GM12878 (cell line): ENCODE results near the gene NEK10. TPM values are rescaled to one million over a fixed set of nuclear protein-coding genes. Genes with fewer than 3 reads are reported as not detected.

ENCODE experiments used
- ATAC-seq: fragments of 200-7000 bp; cut with Tn5 transposase; 3 replicates; pipeline ENCODE4 v1.9.1; 2020; ENCODE audit warnings: mild to moderate bottlenecking, moderate library complexity
- BruUV-seq: library from RNA; stranded (reverse); fragments of 400-500 nt; replicated peaks from 2 replicates; lab custom pipeline; 2021; lab: Mats Ljungman, UMichigan
- CTCF ChIA-PET: fragments of 300-600 bp; sonication (Branson Sonifier 250); formaldehyde crosslinking; extraction: SDS; loops from one replicate; lab custom pipeline; 2021; ENCODE audit warnings: inconsistent platforms; lab: Yijun Ruan, JAX
- POLR2A ChIA-PET: fragments of 350-600 bp; formaldehyde crosslinking; extraction: SDS; loops from one replicate; lab custom pipeline; 2021; ENCODE audit warnings: inconsistent platforms; lab: Charles Lee
- RAD21 ChIA-PET: fragments of 300-600 bp; sonication (Branson Sonifier 250); formaldehyde crosslinking; loops from one replicate; lab custom pipeline; 2023; ENCODE audit warnings: antibody characterized with exemption; ENCODE audit not compliant: unreplicated experiment; lab: Charles Lee
- SMC1A ChIA-PET: fragments of 300-600 bp; sonication (Branson Sonifier 250); formaldehyde crosslinking; loops from one replicate; lab custom pipeline; 2023; ENCODE audit not compliant: unreplicated experiment, uncharacterized antibody; lab: Charles Lee
- DNase-seq: peaks from one replicate; pipeline ENCODE4 v3.0.0-alpha.2; 2011; ENCODE audit warnings: low read depth, low spot score
- FAIRE-seq: peaks from 3 replicates; lab custom pipeline; 2011; peaks lifted over from hg19 to GRCh38; lab: Jason Lieb, UNC
- H2AFZ ChIP-seq: 2 replicates; pipeline ENCODE4 v1.6.0; 2011; ENCODE audit warnings: low read depth, low read length, control low read depth; ENCODE audit not compliant: control insufficient read depth
- H3K27ac ChIP-seq: 2 replicates; pipeline ENCODE4 v1.5.1; 2011; ENCODE audit warnings: control low read depth; ENCODE audit not compliant: control insufficient read depth, insufficient read depth
- H3K27me3 ChIP-seq, 2 experiments: replicated peaks in 1 of 2; 2 replicates each; pipeline versions ENCODE4 v1.6.0 to v1.6.1; 2011; ENCODE audit warnings: low read length in 1 of 2; ENCODE audit not compliant: control insufficient read depth in 2 of 2, insufficient read depth in 2 of 2
- H3K36me3 ChIP-seq, 2 experiments: 2 replicates each; pipeline ENCODE4 v1.5.1; 2011; ENCODE audit warnings: low read length in 1 of 2; ENCODE audit not compliant: control insufficient read depth in 2 of 2, insufficient read depth in 2 of 2
- H3K4me1 ChIP-seq: 2 replicates; pipeline ENCODE4 v1.6.1; 2011; ENCODE audit warnings: mild to moderate bottlenecking, low read length, moderate library complexity, mixed read lengths; ENCODE audit not compliant: control insufficient read depth, insufficient read depth
- H3K4me2 ChIP-seq: 2 replicates; pipeline ENCODE4 v1.6.0; 2011; ENCODE audit warnings: control low read depth; ENCODE audit not compliant: control insufficient read depth, insufficient read depth
- H3K4me3 ChIP-seq: fragments of 200-600 bp; sonication (generic); 2 replicates; pipeline ENCODE4 v1.5.1; 2016
- H3K79me2 ChIP-seq: 2 replicates; pipeline ENCODE4 v1.6.0; 2011; ENCODE audit warnings: low read length; ENCODE audit not compliant: control insufficient read depth, insufficient read depth
- H3K9ac ChIP-seq: 2 replicates; pipeline ENCODE4 v1.8.0; 2011; ENCODE audit warnings: low read length, control low read depth, mixed read lengths; ENCODE audit not compliant: control insufficient read depth, insufficient read depth
- H3K9me3 ChIP-seq: replicated peaks from 3 replicates; pipeline ENCODE4 v1.5.1; 2011; ENCODE audit warnings: mild to moderate bottlenecking, low read length; ENCODE audit not compliant: control insufficient read depth, insufficient read depth
- H4K20me1 ChIP-seq: 2 replicates; pipeline ENCODE4 v1.6.0; 2011; ENCODE audit not compliant: control insufficient read depth, insufficient read depth
- ETV6 ChIP-seq, 2 experiments: fragments of 450-650 bp in 1 of 2; IDR thresholded peaks in 1 of 2; conservative IDR thresholded peaks in 1 of 2; 2 replicates each; pipeline ENCODE4 v1.6.1; 2014; ENCODE audit warnings: antibody characterized with exemption in 1 of 2, borderline replicate concordance in 1 of 2, low read depth in 1 of 2, mild to moderate bottlenecking in 1 of 2, moderate library complexity in 1 of 2
- IRF3 ChIP-seq: fragments of 450-650 bp; IDR thresholded peaks from 2 replicates; pipeline ENCODE4 v1.6.1; 2014; ENCODE audit warnings: mild to moderate bottlenecking
- PAX8 ChIP-seq: fragments of 450-650 bp; IDR thresholded peaks from 2 replicates; pipeline ENCODE4 v1.6.1; 2017; ENCODE audit warnings: mild to moderate bottlenecking, moderate library complexity
- STAT3 ChIP-seq: IDR thresholded peaks from 2 replicates; pipeline ENCODE4 v1.6.1; 2011; ENCODE audit warnings: low read depth, low read length, improper control_type of control experiment
- ZBED1 ChIP-seq: IDR thresholded peaks from 2 replicates; pipeline ENCODE4 v1.6.1; 2016; ENCODE audit warnings: borderline replicate concordance
- WGBS: methylation state at CpG from one replicate; pipeline ENCODE4 v1.1.6; 2016; ENCODE audit warnings: low lambda C conversion rate; ENCODE audit not compliant: insufficient replicate concordance, insufficient coverage; ENCODE audit errors: missing lambda C conversion rate; 5-methylcytosine and 5-hydroxymethylcytosine counted together
- in situ Hi-C: fragments of 300-500 bp; cut with MboI; formaldehyde crosslinking; loops from 9 replicates; pipeline ENCODE4 v1.14.3; 2018; ENCODE audit warnings: mixed read lengths
- intact Hi-C: fragments of 100-400 bp; cut with micrococcal nuclease; formaldehyde crosslinking; loops from one replicate; pipeline ENCODE4 v1.14.2; 2022; ENCODE audit not compliant: unreplicated experiment
- polyA plus RNA-seq, 11 experiments: library from polyadenylated mRNA; depleted of rRNA in 4 of 11; unstranded in 6 of 11; stranded (reverse) in 5 of 11; fragments of >200 nt; fragmentation: Nextera tagmentation in 4 of 11; fragmentation: Illumina TruSeq in 1 of 11; extraction: Ambion mirVana in 4 of 11; extraction: Trizol in 1 of 11; gene quantifications; 1 replicate in 1 of 11; 2 replicates in 10 of 11; pipeline versions ENCODE4 v1.2.1 to v1.2.3, GENCODE V29; 2011 to 2016; ENCODE audit warnings: inconsistent platforms in 2 of 11, missing spikeins in 2 of 11, low read depth in 1 of 11
- total RNA-seq, 4 experiments: library from RNA; depleted of rRNA in 3 of 4; stranded (reverse); fragments of >200 nt in 3 of 4; fragmentation: Illumina TruSeq in 1 of 4; extraction: Trizol in 1 of 4; gene quantifications; 2 replicates each; pipeline versions ENCODE4 v1.2.1 to v1.2.3, GENCODE V29; 2013 to 2021
- TF ChIP-seq, protein P1 (sequence below): fragments of 450-650 bp; formaldehyde crosslinking; IDR thresholded peaks from 2 replicates; pipeline ENCODE4 v1.4.0; 2022; ENCODE audit warnings: mild to moderate bottlenecking, moderate library complexity
- TF ChIP-seq, protein P2 (sequence below): fragments of 450-650 bp; IDR thresholded peaks from 2 replicates; pipeline ENCODE4 v1.6.1; 2017; ENCODE audit warnings: mild to moderate bottlenecking, moderate library complexity

NEK10 gene
- total and polyA plus RNA-seq, 10 of the 15 experiments (the other 5 are each of a cell fraction or from before 2014, with no cell fraction given), result 0.06 to 0.40 (median 0.16) TPM; not detected in 2

DNA sequence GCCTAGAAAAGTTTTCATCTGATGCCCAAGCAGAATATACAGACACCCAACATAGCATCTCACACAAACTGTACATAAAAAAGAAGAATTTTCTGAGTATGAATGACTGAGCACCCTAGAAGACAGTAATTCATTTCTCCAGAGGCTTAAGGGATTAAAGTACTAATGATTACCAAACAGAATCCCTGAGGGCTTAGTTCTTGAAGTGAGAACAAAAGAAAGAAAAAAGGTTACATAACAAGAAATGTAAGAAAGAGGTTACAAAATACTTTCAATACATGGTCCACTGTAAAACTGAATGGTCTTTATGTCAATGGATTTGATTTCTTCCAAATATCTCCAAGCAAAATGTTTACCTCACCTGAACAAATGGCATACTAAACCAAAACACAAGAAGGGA, 9.1 kb upstream of the NEK10 start:
- Histone ChIP-seq H3K27me3 (no peaks in the 10 kb centered on the region), H3K79me2 (no peaks in the 10 kb centered on the region), H3K9me3 (no peaks in the 10 kb centered on the region), H4K20me1 (no peaks in the 10 kb centered on the region), H3K27ac (no peak overlapping the region), H3K4me3 (no peak overlapping the region), H2AFZ (no peak overlapping the region), H3K4me2 (no peak overlapping the region), H3K36me3 (peaks cover 0 to 3% of the 10 kb centered on the region in 2 experiments; a peak in 2 of 4 replicates), H3K4me1 (no peaks in the 10 kb centered on the region), H3K9ac (no peak overlapping the region)
- CTCF ChIA-PET, result no interaction called here
- DNase-seq, result no peak
- intact Hi-C loops, result no loop called here
- RAD21 ChIA-PET, result no interaction called here
- FAIRE-seq, result no peak
- in situ Hi-C loops, result no loop called here
- SMC1A ChIA-PET, result interaction anchor here (1.0 kb wide), 1 partner anchor 20 kb away, joined by 4 read pairs; no protein-coding TSS in a partner anchor
- TF ChIP-seq STAT3 (no peak), ZBED1 (no peak)
- ATAC-seq, result no peak
- BruUV-seq, result no TSS peak
- POLR2A ChIA-PET, result interaction anchor here (0.6 to 1.0 kb wide), 2 partner anchors 16 to 25 kb away, joined by 3 to 4 read pairs; no protein-coding TSS in a partner anchor

- Histone ChIP-seq H3K4me2 (no peak overlapping the region), H3K9ac (no peak overlapping the region), H3K27ac (no peak overlapping the region), H2AFZ (no peak overlapping the region), H3K27me3 (no peaks in the 10 kb centered on the region), H3K4me1 (no peaks in the 10 kb centered on the region), H3K4me3 (no peak overlapping the region), H3K36me3 (no peaks in the 10 kb centered on the region; a peak in 2 of 4 replicates), H3K79me2 (no peaks in the 10 kb centered on the region), H4K20me1 (no peaks in the 10 kb centered on the region), H3K9me3 (no peaks in the 10 kb centered on the region)
- RAD21 ChIA-PET, result interaction anchor here (0.9 to 1.0 kb wide), 2 partner anchors 10 to 16 kb away, joined by 4 read pairs; no protein-coding TSS in a partner anchor
- in situ Hi-C loops (no loop called here), intact Hi-C loops (no loop called here)
- WGBS, result 93% methylated on average over 6 of the region's 6 CpGs
- DNase-seq, result no peak
- ATAC-seq, result no peak
- POLR2A ChIA-PET, result no interaction called here
- no peak for FAIRE-seq
- no TSS peak for BruUV-seq
- CTCF ChIA-PET, result interaction anchor here (1.2 kb wide), 1 partner anchor 19 kb away, joined by 4 read pairs; no protein-coding TSS in a partner anchor
- SMC1A ChIA-PET, result interaction anchor here (1.2 to 3.1 kb wide), 3 partner anchors 10 to 32 kb away, joined by 3 to 16 read pairs (median 5); no protein-coding TSS in a partner anchor
- TF ChIP-seq PAX8, result no peak
- TF ChIP-seq, protein P1, sequence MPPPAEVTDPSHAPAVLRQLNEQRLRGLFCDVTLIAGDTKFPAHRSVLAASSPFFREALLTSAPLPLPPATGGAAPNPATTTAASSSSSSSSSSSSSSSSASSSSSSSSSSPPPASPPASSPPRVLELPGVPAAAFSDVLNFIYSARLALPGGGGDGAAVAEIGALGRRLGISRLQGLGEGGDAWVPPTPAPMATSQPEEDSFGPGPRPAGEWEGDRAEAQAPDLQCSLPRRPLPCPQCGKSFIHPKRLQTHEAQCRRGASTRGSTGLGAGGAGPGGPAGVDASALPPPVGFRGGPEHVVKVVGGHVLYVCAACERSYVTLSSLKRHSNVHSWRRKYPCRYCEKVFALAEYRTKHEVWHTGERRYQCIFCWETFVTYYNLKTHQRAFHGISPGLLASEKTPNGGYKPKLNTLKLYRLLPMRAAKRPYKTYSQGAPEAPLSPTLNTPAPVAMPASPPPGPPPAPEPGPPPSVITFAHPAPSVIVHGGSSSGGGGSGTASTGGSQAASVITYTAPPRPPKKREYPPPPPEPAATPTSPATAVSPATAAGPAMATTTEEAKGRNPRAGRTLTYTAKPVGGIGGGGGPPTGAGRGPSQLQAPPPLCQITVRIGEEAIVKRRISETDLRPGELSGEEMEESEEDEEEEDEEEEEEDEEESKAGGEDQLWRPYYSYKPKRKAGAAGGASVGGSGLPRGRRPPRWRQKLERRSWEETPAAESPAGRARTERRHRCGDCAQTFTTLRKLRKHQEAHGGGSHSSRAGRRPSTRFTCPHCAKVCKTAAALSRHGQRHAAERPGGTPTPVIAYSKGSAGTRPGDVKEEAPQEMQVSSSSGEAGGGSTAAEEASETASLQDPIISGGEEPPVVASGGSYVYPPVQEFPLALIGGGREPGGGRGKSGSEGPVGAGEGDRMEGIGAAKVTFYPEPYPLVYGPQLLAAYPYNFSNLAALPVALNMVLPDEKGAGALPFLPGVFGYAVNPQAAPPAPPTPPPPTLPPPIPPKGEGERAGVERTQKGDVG, result no peak
- TF ChIP-seq IRF3, result no peak
- TF ChIP-seq, protein P2, sequence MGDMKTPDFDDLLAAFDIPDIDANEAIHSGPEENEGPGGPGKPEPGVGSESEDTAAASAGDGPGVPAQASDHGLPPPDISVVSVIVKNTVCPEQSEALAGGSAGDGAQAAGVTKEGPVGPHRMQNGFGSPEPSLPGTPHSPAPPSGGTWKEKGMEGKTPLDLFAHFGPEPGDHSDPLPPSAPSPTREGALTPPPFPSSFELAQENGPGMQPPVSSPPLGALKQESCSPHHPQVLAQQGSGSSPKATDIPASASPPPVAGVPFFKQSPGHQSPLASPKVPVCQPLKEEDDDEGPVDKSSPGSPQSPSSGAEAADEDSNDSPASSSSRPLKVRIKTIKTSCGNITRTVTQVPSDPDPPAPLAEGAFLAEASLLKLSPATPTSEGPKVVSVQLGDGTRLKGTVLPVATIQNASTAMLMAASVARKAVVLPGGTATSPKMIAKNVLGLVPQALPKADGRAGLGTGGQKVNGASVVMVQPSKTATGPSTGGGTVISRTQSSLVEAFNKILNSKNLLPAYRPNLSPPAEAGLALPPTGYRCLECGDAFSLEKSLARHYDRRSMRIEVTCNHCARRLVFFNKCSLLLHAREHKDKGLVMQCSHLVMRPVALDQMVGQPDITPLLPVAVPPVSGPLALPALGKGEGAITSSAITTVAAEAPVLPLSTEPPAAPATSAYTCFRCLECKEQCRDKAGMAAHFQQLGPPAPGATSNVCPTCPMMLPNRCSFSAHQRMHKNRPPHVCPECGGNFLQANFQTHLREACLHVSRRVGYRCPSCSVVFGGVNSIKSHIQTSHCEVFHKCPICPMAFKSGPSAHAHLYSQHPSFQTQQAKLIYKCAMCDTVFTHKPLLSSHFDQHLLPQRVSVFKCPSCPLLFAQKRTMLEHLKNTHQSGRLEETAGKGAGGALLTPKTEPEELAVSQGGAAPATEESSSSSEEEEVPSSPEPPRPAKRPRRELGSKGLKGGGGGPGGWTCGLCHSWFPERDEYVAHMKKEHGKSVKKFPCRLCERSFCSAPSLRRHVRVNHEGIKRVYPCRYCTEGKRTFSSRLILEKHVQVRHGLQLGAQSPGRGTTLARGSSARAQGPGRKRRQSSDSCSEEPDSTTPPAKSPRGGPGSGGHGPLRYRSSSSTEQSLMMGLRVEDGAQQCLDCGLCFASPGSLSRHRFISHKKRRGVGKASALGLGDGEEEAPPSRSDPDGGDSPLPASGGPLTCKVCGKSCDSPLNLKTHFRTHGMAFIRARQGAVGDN, result no peak
- no peak for TF ChIP-seq ETV6 (conservative IDR thresholded peaks at IDR 0.05 in 1 of 2, IDR thresholded peaks at IDR 0.05 in 1 of 2; ENCODE audit: borderline replicate concordance in 1 of 2, low read depth in 1 of 2)
Observed at GRCh38 chr3:27376109-27376772, 7.1 kb upstream of the NEK10 start.
